Skeletal muscle satellite cell (primary cell): Measurements from ENCODE around the gene FARS2.
"Not testable (repeated sequence)": the region's sequence is repeated elsewhere in the genome, so short reads cannot be mapped to it uniquely, and the experiment has no call there.

Experiments
- H3K27me3 ChIP-seq: 2 replicates; pipeline ENCODE4 v1.7.0; 2013; ENCODE audit warnings: low read length; ENCODE audit not compliant: control insufficient read depth, insufficient read depth
- H3K36me3 ChIP-seq: 2 replicates; pipeline ENCODE4 v1.7.0; 2013; ENCODE audit warnings: mild to moderate bottlenecking, control low read depth, low read length; ENCODE audit not compliant: insufficient read depth
- H3K4me1 ChIP-seq: 2 replicates; pipeline ENCODE4 v1.7.0; 2013; ENCODE audit warnings: low read length; ENCODE audit not compliant: control insufficient read depth, insufficient read depth
- H3K4me2 ChIP-seq: 2 replicates; pipeline ENCODE4 v1.7.0; 2013; ENCODE audit warnings: mild to moderate bottlenecking, low read length
- H3K4me3 ChIP-seq: 2 replicates; pipeline ENCODE4 v1.7.0; 2013; ENCODE audit warnings: low read length
- H3K9ac ChIP-seq: 2 replicates; pipeline ENCODE4 v1.7.0; 2013; ENCODE audit warnings: mild to moderate bottlenecking, low read depth, low read length, moderate library complexity
- H3K9me3 ChIP-seq: replicated peaks from 2 replicates; pipeline ENCODE4 v1.7.0; 2013; ENCODE audit warnings: mild to moderate bottlenecking, control low read depth, low read length

FARS2 gene

GRCh38 chr6:5557506-5557905, 296.2 kb downstream of the FARS2 start:
- no peak overlapping the region for H3K4me3 ChIP-seq
- H3K36me3 ChIP-seq, result no peaks in the 10 kb centered on the region
- H3K4me2 ChIP-seq, result no peak overlapping the region

GRCh38 chr6:5559651-5560050, 298.3 kb downstream of the FARS2 start:
- Histone ChIP-seq H3K9ac (no peak overlapping the region), H3K36me3 (no peaks in the 10 kb centered on the region), H3K4me3 (no peak overlapping the region), H3K9me3 (no peaks in the 10 kb centered on the region), H3K27me3 (no peaks in the 10 kb centered on the region), H3K4me2 (no peak overlapping the region), H3K4me1 (no peaks in the 10 kb centered on the region)

More at GRCh38 chr6:5557506-5557905, 296.2 kb downstream of the FARS2 start:
- Histone ChIP-seq H3K9ac (no peak overlapping the region), H3K27me3 (no peaks in the 10 kb centered on the region), H3K9me3 (no peaks in the 10 kb centered on the region), H3K4me1 (no peaks in the 10 kb centered on the region)

- Histone ChIP-seq H3K4me3 (no peak overlapping the region), H3K36me3 (no peaks in the 10 kb centered on the region), H3K4me2 (no peak overlapping the region), H3K4me1 (no peaks in the 10 kb centered on the region), H3K27me3 (no peaks in the 10 kb centered on the region), H3K9me3 (no peaks in the 10 kb centered on the region), H3K9ac (no peak overlapping the region)
Measured at GRCh38 chr6:5562277-5562676, 301.0 kb downstream of the FARS2 start.

GRCh38 chr6:5563086-5563485, 301.8 kb downstream of the FARS2 start:
- Histone ChIP-seq H3K27me3 (no peaks in the 10 kb centered on the region), H3K4me2 (no peak overlapping the region)

GRCh38 chr6:5564746-5565145, 303.4 kb downstream of the FARS2 start:
- not testable (repeated sequence) for H3K9ac ChIP-seq, H3K4me3 ChIP-seq

More at GRCh38 chr6:5563086-5563485, 301.8 kb downstream of the FARS2 start:
- Histone ChIP-seq H3K9ac (no peak overlapping the region), H3K4me1 (no peaks in the 10 kb centered on the region), H3K36me3 (no peaks in the 10 kb centered on the region), H3K9me3 (no peaks in the 10 kb centered on the region), H3K4me3 (no peak overlapping the region)

GRCh38 chr6:5565971-5566370, 304.7 kb downstream of the FARS2 start:
- Histone ChIP-seq H3K9ac (no peak overlapping the region), H3K27me3 (no peaks in the 10 kb centered on the region), H3K36me3 (no peaks in the 10 kb centered on the region), H3K4me1 (no peaks in the 10 kb centered on the region), H3K4me3 (no peak overlapping the region), H3K9me3 (no peaks in the 10 kb centered on the region), H3K4me2 (no peak overlapping the region)

More at GRCh38 chr6:5564746-5565145, 303.4 kb downstream of the FARS2 start:
- H3K4me1 ChIP-seq, H3K36me3 ChIP-seq, H3K4me2 ChIP-seq, H3K9me3 ChIP-seq, H3K27me3 ChIP-seq: not testable (repeated sequence)

GRCh38 chr6:5566718-5567117, 305.4 kb downstream of the FARS2 start:
- Histone ChIP-seq H3K9me3 (no peaks in the 10 kb centered on the region), H3K9ac (no peak overlapping the region)

GRCh38 chr6:5567352-5567751, 306.0 kb downstream of the FARS2 start:
- no peaks in the 10 kb centered on the region for H3K9me3 ChIP-seq
- no peak overlapping the region for H3K9ac ChIP-seq
- H3K4me2 ChIP-seq, result no peak overlapping the region
- no peaks in the 10 kb centered on the region for H3K27me3 ChIP-seq
- H3K4me1 ChIP-seq, result no peaks in the 10 kb centered on the region
- H3K36me3 ChIP-seq, result no peaks in the 10 kb centered on the region
- H3K4me3 ChIP-seq, result no peak overlapping the region

More at GRCh38 chr6:5566718-5567117, 305.4 kb downstream of the FARS2 start:
- Histone ChIP-seq H3K4me1 (no peaks in the 10 kb centered on the region), H3K36me3 (no peaks in the 10 kb centered on the region), H3K27me3 (no peaks in the 10 kb centered on the region), H3K4me2 (no peak overlapping the region), H3K4me3 (no peak overlapping the region)

GRCh38 chr6:5567890-5568289, 306.6 kb downstream of the FARS2 start:
- no peak overlapping the region for H3K4me2 ChIP-seq
- H3K36me3 ChIP-seq, result no peaks in the 10 kb centered on the region
- no peaks in the 10 kb centered on the region for H3K27me3 ChIP-seq
- no peak overlapping the region for H3K9ac ChIP-seq
- no peaks in the 10 kb centered on the region for H3K4me1 ChIP-seq
- H3K9me3 ChIP-seq, result no peaks in the 10 kb centered on the region
- no peak overlapping the region for H3K4me3 ChIP-seq

- Histone ChIP-seq H3K4me2 (no peak overlapping the region), H3K9ac (no peak overlapping the region), H3K4me3 (no peak overlapping the region), H3K27me3 (no peaks in the 10 kb centered on the region), H3K36me3 (no peaks in the 10 kb centered on the region), H3K4me1 (no peaks in the 10 kb centered on the region), H3K9me3 (no peaks in the 10 kb centered on the region)
Measured at GRCh38 chr6:5569491-5569890, 308.2 kb downstream of the FARS2 start.

- no peak overlapping the region for H3K9ac ChIP-seq
- H3K9me3 ChIP-seq, result no peaks in the 10 kb centered on the region
- no peak overlapping the region for H3K4me3 ChIP-seq
- no peak overlapping the region for H3K4me2 ChIP-seq
- H3K4me1 ChIP-seq, result no peaks in the 10 kb centered on the region
- no peaks in the 10 kb centered on the region for H3K27me3 ChIP-seq
- H3K36me3 ChIP-seq, result no peaks in the 10 kb centered on the region
Measured at GRCh38 chr6:5570641-5571040, 309.3 kb downstream of the FARS2 start.

GRCh38 chr6:5580736-5581581, 319.6 kb downstream of the FARS2 start:
- Histone ChIP-seq H3K4me3 (peak overlapping the region; percentile 48), H3K9me3 (no peaks in the 10 kb centered on the region), H3K36me3 (no peaks in the 10 kb centered on the region), H3K4me2 (peak overlapping the region; percentile 72), H3K9ac (peak overlapping the region; percentile 19), H3K27me3 (no peaks in the 10 kb centered on the region), H3K4me1 (peaks cover 20% of the 10 kb centered on the region)
